PC-3 (cell line): ENCODE measurements around the gene TNFAIP8L3.

Experiments used
- EZH2 ChIP-seq: fragments of 300-600 bp; sonication (generic); IDR thresholded peaks from one replicate; pipeline ENCODE4 v1.6.1; 2017; ENCODE audit warnings: antibody characterized with exemption, mild to moderate bottlenecking, low read length; ENCODE audit not compliant: unreplicated experiment
- EZH2phosphoT487 ChIP-seq: fragments of 300-600 bp; sonication (generic); IDR thresholded peaks from 2 replicates; pipeline ENCODE4 v1.6.1; 2018; ENCODE audit warnings: mild to moderate bottlenecking, antibody characterized with exemption, low read length, borderline replicate concordance
- TF ChIP-seq, protein P1 (sequence below): fragments of 300-600 bp; sonication (generic); conservative IDR thresholded peaks from 2 replicates; pipeline ENCODE4 v1.5.1; 2017; ENCODE audit warnings: antibody characterized with exemption, low read depth, mild to moderate bottlenecking, low read length

- TF ChIP-seq, protein P1, sequence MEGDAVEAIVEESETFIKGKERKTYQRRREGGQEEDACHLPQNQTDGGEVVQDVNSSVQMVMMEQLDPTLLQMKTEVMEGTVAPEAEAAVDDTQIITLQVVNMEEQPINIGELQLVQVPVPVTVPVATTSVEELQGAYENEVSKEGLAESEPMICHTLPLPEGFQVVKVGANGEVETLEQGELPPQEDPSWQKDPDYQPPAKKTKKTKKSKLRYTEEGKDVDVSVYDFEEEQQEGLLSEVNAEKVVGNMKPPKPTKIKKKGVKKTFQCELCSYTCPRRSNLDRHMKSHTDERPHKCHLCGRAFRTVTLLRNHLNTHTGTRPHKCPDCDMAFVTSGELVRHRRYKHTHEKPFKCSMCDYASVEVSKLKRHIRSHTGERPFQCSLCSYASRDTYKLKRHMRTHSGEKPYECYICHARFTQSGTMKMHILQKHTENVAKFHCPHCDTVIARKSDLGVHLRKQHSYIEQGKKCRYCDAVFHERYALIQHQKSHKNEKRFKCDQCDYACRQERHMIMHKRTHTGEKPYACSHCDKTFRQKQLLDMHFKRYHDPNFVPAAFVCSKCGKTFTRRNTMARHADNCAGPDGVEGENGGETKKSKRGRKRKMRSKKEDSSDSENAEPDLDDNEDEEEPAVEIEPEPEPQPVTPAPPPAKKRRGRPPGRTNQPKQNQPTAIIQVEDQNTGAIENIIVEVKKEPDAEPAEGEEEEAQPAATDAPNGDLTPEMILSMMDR, result no peak
- TF ChIP-seq EZH2 (no peak), EZH2phosphoT487 (no peak)
Measured at GRCh38 chr15:51108933-51109550, 14.3 kb upstream of the TNFAIP8L3 start.
